GM12878 (cell line): Measurements from ENCODE around the gene FASN. TPM values are rescaled to one million over a fixed set of nuclear protein-coding genes. Genes with fewer than 3 reads are reported as not detected.

ENCODE experiments used
- ATF7 ChIP-seq: fragments of 450-650 bp; IDR thresholded peaks from 2 replicates; pipeline ENCODE4 v1.6.1; 2016; ENCODE audit warnings: low read depth, mild to moderate bottlenecking
- BRCA1 ChIP-seq: IDR thresholded peaks from 2 replicates; pipeline ENCODE4 v1.6.1; 2011; ENCODE audit warnings: low read depth, low read length, improper control_type of control experiment
- HCFC1 ChIP-seq: fragments of 150-350 bp; IDR thresholded peaks from 2 replicates; pipeline ENCODE4 v1.6.1; 2014; ENCODE audit warnings: low read length
- IRF3 ChIP-seq: fragments of 450-650 bp; IDR thresholded peaks from 2 replicates; pipeline ENCODE4 v1.6.1; 2014; ENCODE audit warnings: mild to moderate bottlenecking
- KAT2A ChIP-seq: conservative IDR thresholded peaks from 2 replicates; pipeline ENCODE4 v1.6.1; 2011; ENCODE audit warnings: low read depth, low read length; ENCODE audit not compliant: control insufficient read depth
- NFIC ChIP-seq: IDR thresholded peaks from 2 replicates; pipeline ENCODE4 v1.6.1; 2012; ENCODE audit warnings: low read depth, mild to moderate bottlenecking, inconsistent platforms, low read length, moderate library complexity
- NRF1 ChIP-seq: conservative IDR thresholded peaks from 2 replicates; pipeline ENCODE4 v1.6.1; 2011; ENCODE audit warnings: mild to moderate bottlenecking, low read depth, low read length, improper control_type of control experiment
- SMAD5 ChIP-seq: IDR thresholded peaks from 2 replicates; pipeline ENCODE4 v1.6.1; 2016; ENCODE audit warnings: antibody characterized with exemption, low read depth
- polyA plus RNA-seq, 11 experiments: library from polyadenylated mRNA; depleted of rRNA in 4 of 11; unstranded in 6 of 11; stranded (reverse) in 5 of 11; fragments of >200 nt; fragmentation: Nextera tagmentation in 4 of 11; fragmentation: Illumina TruSeq in 1 of 11; extraction: Ambion mirVana in 4 of 11; extraction: Trizol in 1 of 11; gene quantifications; 1 replicate in 1 of 11; 2 replicates in 10 of 11; pipeline versions ENCODE4 v1.2.1 to v1.2.3, GENCODE V29; 2011 to 2016; ENCODE audit warnings: inconsistent platforms in 2 of 11, missing spikeins in 2 of 11, low read depth in 1 of 11
- total RNA-seq, 4 experiments: library from RNA; depleted of rRNA in 3 of 4; stranded (reverse); fragments of >200 nt in 3 of 4; fragmentation: Illumina TruSeq in 1 of 4; extraction: Trizol in 1 of 4; gene quantifications; 2 replicates each; pipeline versions ENCODE4 v1.2.1 to v1.2.3, GENCODE V29; 2013 to 2021
- TF ChIP-seq, protein P1 (sequence below): fragments of 450-650 bp; IDR thresholded peaks from 2 replicates; pipeline ENCODE4 v1.6.1; 2017; ENCODE audit warnings: mild to moderate bottlenecking, low read depth, inconsistent platforms; ENCODE audit not compliant: poor library complexity, severe bottlenecking
- TF ChIP-seq, protein P2 (sequence below): fragments of 150-350 bp; IDR thresholded peaks from 2 replicates; pipeline ENCODE4 v1.6.1; 2014; ENCODE audit warnings: mild to moderate bottlenecking, low read depth, low read length
- TF ChIP-seq, protein P3 (sequence below): fragments of 450-650 bp; IDR thresholded peaks from 2 replicates; pipeline ENCODE4 v1.6.1; 2018; ENCODE audit warnings: mild to moderate bottlenecking, low read depth, moderate library complexity; ENCODE audit not compliant: partially characterized antibody

The FASN gene
- total and polyA plus RNA-seq, 10 of the 15 experiments (the other 5 are each of a cell fraction or from before 2014, with no cell fraction given): 0.19 to 333 (median 30.4) TPM

GRCh38 chr17:82030470-82031302 lies 67.3 kb downstream of the FASN start (continued):
- TF ChIP-seq, protein P1, sequence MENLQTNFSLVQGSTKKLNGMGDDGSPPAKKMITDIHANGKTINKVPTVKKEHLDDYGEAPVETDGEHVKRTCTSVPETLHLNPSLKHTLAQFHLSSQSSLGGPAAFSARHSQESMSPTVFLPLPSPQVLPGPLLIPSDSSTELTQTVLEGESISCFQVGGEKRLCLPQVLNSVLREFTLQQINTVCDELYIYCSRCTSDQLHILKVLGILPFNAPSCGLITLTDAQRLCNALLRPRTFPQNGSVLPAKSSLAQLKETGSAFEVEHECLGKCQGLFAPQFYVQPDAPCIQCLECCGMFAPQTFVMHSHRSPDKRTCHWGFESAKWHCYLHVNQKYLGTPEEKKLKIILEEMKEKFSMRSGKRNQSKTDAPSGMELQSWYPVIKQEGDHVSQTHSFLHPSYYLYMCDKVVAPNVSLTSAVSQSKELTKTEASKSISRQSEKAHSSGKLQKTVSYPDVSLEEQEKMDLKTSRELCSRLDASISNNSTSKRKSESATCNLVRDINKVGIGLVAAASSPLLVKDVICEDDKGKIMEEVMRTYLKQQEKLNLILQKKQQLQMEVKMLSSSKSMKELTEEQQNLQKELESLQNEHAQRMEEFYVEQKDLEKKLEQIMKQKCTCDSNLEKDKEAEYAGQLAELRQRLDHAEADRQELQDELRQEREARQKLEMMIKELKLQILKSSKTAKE: no peak
- TF ChIP-seq NRF1 (no peak), SMAD5 (no peak), HCFC1 (no peak), ATF7 (no peak), NFIC (no peak), BRCA1 (no peak), KAT2A (no peak), IRF3 (no peak)
- TF ChIP-seq, protein P2, sequence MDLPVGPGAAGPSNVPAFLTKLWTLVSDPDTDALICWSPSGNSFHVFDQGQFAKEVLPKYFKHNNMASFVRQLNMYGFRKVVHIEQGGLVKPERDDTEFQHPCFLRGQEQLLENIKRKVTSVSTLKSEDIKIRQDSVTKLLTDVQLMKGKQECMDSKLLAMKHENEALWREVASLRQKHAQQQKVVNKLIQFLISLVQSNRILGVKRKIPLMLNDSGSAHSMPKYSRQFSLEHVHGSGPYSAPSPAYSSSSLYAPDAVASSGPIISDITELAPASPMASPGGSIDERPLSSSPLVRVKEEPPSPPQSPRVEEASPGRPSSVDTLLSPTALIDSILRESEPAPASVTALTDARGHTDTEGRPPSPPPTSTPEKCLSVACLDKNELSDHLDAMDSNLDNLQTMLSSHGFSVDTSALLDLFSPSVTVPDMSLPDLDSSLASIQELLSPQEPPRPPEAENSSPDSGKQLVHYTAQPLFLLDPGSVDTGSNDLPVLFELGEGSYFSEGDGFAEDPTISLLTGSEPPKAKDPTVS: no peak
- TF ChIP-seq, protein P3, sequence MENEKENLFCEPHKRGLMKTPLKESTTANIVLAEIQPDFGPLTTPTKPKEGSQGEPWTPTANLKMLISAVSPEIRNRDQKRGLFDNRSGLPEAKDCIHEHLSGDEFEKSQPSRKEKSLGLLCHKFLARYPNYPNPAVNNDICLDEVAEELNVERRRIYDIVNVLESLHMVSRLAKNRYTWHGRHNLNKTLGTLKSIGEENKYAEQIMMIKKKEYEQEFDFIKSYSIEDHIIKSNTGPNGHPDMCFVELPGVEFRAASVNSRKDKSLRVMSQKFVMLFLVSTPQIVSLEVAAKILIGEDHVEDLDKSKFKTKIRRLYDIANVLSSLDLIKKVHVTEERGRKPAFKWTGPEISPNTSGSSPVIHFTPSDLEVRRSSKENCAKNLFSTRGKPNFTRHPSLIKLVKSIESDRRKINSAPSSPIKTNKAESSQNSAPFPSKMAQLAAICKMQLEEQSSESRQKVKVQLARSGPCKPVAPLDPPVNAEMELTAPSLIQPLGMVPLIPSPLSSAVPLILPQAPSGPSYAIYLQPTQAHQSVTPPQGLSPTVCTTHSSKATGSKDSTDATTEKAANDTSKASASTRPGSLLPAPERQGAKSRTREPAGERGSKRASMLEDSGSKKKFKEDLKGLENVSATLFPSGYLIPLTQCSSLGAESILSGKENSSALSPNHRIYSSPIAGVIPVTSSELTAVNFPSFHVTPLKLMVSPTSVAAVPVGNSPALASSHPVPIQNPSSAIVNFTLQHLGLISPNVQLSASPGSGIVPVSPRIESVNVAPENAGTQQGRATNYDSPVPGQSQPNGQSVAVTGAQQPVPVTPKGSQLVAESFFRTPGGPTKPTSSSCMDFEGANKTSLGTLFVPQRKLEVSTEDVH: no peak
